H1 (cell line): ENCODE measurements around the gene ARHGDIG. TPM values are rescaled to one million over a fixed set of nuclear protein-coding genes. Genes with fewer than 3 reads are reported as not detected.

Experiments used
- CTCF ChIA-PET: fragments of 300-600 bp; sonication (Branson Sonifier 250); formaldehyde crosslinking; loops from one replicate; lab custom pipeline; 2021; ENCODE audit not compliant: partially characterized antibody; lab: Charles Lee
- POLR2A ChIA-PET: fragments of 300-600 bp; sonication (Branson Sonifier 250); formaldehyde crosslinking; loops from one replicate; lab custom pipeline; 2021; ENCODE audit warnings: inconsistent platforms; ENCODE audit not compliant: partially characterized antibody; lab: Charles Lee
- DNase-seq, 2 experiments: peaks; one replicate each; pipeline versions ENCODE4 v3.0.0 to v3.0.0-alpha.2; 2010 to 2022; ENCODE audit warnings: low spot score in 2 of 2, low read depth in 1 of 2, mixed read lengths in 1 of 2
- FAIRE-seq: peaks from 2 replicates; lab custom pipeline; 2011; peaks lifted over from hg19 to GRCh38; lab: Jason Lieb, UNC
- H2AFZ ChIP-seq: 2 replicates; pipeline ENCODE4 v1.8.1; 2012; ENCODE audit warnings: low read length, inconsistent platforms
- H2AK5ac ChIP-seq: 2 replicates; pipeline ENCODE4 v1.6.1; 2013; ENCODE audit warnings: low read depth, low read length
- H2BK120ac ChIP-seq: replicated peaks from 2 replicates; pipeline ENCODE3; 2013; ENCODE audit warnings: low read depth, low read length, inconsistent platforms
- H2BK12ac ChIP-seq: 2 replicates; pipeline ENCODE4 v1.6.1; 2013; ENCODE audit warnings: low read depth, low read length
- H2BK15ac ChIP-seq: 2 replicates; pipeline ENCODE4 v1.6.1; 2013; ENCODE audit warnings: low read length
- H2BK20ac ChIP-seq: 2 replicates; pipeline ENCODE4 v1.6.1; 2013; ENCODE audit warnings: low read length
- H2BK5ac ChIP-seq: 2 replicates; pipeline ENCODE4 v1.6.1; 2013; ENCODE audit warnings: low read depth, low read length
- H3K14ac ChIP-seq: 2 replicates; pipeline ENCODE4 v1.6.1; 2013; ENCODE audit warnings: inconsistent platforms; ENCODE audit not compliant: insufficient read length
- H3K18ac ChIP-seq: 2 replicates; pipeline ENCODE4 v1.6.1; 2013; ENCODE audit warnings: low read length; ENCODE audit errors: extremely low read depth
- H3K23ac ChIP-seq: 2 replicates; pipeline ENCODE4 v1.6.1; 2013; ENCODE audit warnings: inconsistent platforms; ENCODE audit not compliant: insufficient read length
- H3K23me2 ChIP-seq: 2 replicates; pipeline ENCODE4 v1.6.1; 2013; ENCODE audit warnings: low read depth, low read length
- H3K27ac ChIP-seq: 2 replicates; pipeline ENCODE4 v1.6.1; 2011; ENCODE audit warnings: low read depth, low read length, inconsistent platforms
- H3K27me3 ChIP-seq, 4 experiments: replicated peaks in 1 of 4; 1 replicate in 1 of 4; 2 replicates in 3 of 4; pipeline versions ENCODE4 v1.6.1 to v1.8.1; 2011 to 2013; ENCODE audit warnings: low read length in 3 of 4, mild to moderate bottlenecking in 3 of 4, inconsistent platforms in 2 of 4, mixed read lengths in 2 of 4, moderate library complexity in 1 of 4; ENCODE audit not compliant: control insufficient read depth in 3 of 4, insufficient read depth in 3 of 4; ENCODE audit errors: extremely low read depth in 1 of 4
- H3K36me3 ChIP-seq, 4 experiments: 2 replicates each; pipeline versions ENCODE4 v1.6.1 to v1.8.1; 2011 to 2013; ENCODE audit warnings: mild to moderate bottlenecking in 4 of 4, low read length in 3 of 4, moderate library complexity in 2 of 4, control low read depth in 1 of 4, inconsistent platforms in 1 of 4; ENCODE audit not compliant: insufficient read depth in 4 of 4, control insufficient read depth in 2 of 4
- H3K4ac ChIP-seq: replicated peaks from 2 replicates; pipeline ENCODE3; 2013; ENCODE audit warnings: low read length, low read depth, mixed read lengths, inconsistent platforms; ENCODE audit not compliant: insufficient read length
- H3K4me1 ChIP-seq, 4 experiments: replicated peaks in 1 of 4; 1 replicate in 1 of 4; 2 replicates in 3 of 4; pipeline versions ENCODE4 v1.6.1 to v1.8.1; 2011 to 2013; ENCODE audit warnings: low read length in 3 of 4, inconsistent platforms in 2 of 4, mixed read lengths in 1 of 4; ENCODE audit not compliant: insufficient read depth in 4 of 4, control insufficient read depth in 3 of 4
- H3K4me2 ChIP-seq, 2 experiments: 2 replicates each; pipeline versions ENCODE4 v1.6.1 to v1.8.1; 2011 to 2013; ENCODE audit warnings: low read depth in 2 of 2, low read length in 2 of 2, control low read depth in 1 of 2, inconsistent platforms in 1 of 2, mild to moderate bottlenecking in 1 of 2; ENCODE audit not compliant: insufficient read depth in 1 of 2
- H3K4me3 ChIP-seq, 4 experiments: fragments of 200-600, 300-600 bp in 1 of 4; sonication (generic), shearing (Covaris generic), sonication (Bioruptor Twin) in 1 of 4; 2 replicates each; pipeline versions ENCODE4 v1.5.1 to v1.8.1; 2011 to 2016; ENCODE audit warnings: low read length in 4 of 4, low read depth in 3 of 4, control low read depth in 2 of 4, inconsistent platforms in 2 of 4, mild to moderate bottlenecking in 2 of 4, mixed read lengths in 1 of 4, moderate library complexity in 1 of 4; ENCODE audit not compliant: insufficient read depth in 2 of 4; ENCODE audit errors: extremely low read depth in 1 of 4
- H3K56ac ChIP-seq: replicated peaks from 2 replicates; pipeline ENCODE3; 2013; ENCODE audit warnings: low read depth, mild to moderate bottlenecking, mixed read lengths, low read length, inconsistent platforms; ENCODE audit not compliant: insufficient read length
- H3K79me1 ChIP-seq: 2 replicates; pipeline ENCODE4 v1.6.1; 2013; ENCODE audit warnings: low read depth, low read length, control low read depth
- H3K79me2 ChIP-seq, 2 experiments: 2 replicates each; pipeline versions ENCODE4 v1.6.1 to v1.8.1; 2012 to 2013; ENCODE audit warnings: low read length in 2 of 2, mild to moderate bottlenecking in 2 of 2, inconsistent platforms in 1 of 2; ENCODE audit not compliant: insufficient read depth in 2 of 2, control insufficient read depth in 1 of 2
- H3K9ac ChIP-seq, 4 experiments: replicated peaks in 1 of 4; 1 replicate in 1 of 4; 2 replicates in 3 of 4; pipeline versions ENCODE4 v1.6.1 to v1.8.1; 2011 to 2013; ENCODE audit warnings: low read depth in 3 of 4, low read length in 3 of 4, control low read depth in 2 of 4, mild to moderate bottlenecking in 2 of 4, moderate library complexity in 2 of 4, inconsistent platforms in 1 of 4; ENCODE audit errors: extremely low read depth in 1 of 4
- H3K9me3 ChIP-seq, 2 experiments: 2 replicates each; pipeline versions ENCODE4 v1.6.1 to v1.8.1; 2012 to 2013; ENCODE audit warnings: mild to moderate bottlenecking in 2 of 2, moderate library complexity in 2 of 2, control low read depth in 1 of 2, inconsistent platforms in 1 of 2, low read depth in 1 of 2, low read length in 1 of 2, mixed read lengths in 1 of 2; ENCODE audit not compliant: insufficient read depth in 2 of 2
- H4K20me1 ChIP-seq, 2 experiments: replicated peaks in 1 of 2; 2 replicates each; pipeline versions ENCODE3 to v1.8.1; 2011 to 2013; ENCODE audit warnings: inconsistent platforms in 2 of 2, low read length in 2 of 2, mild to moderate bottlenecking in 1 of 2; ENCODE audit not compliant: insufficient read depth in 2 of 2, control insufficient read depth in 1 of 2
- H4K5ac ChIP-seq: 2 replicates; pipeline ENCODE4 v1.6.1; 2013; ENCODE audit warnings: low read length, low read depth, mixed read lengths, inconsistent platforms; ENCODE audit not compliant: insufficient read length
- H4K8ac ChIP-seq: 2 replicates; pipeline ENCODE4 v1.8.0; 2013; ENCODE audit warnings: mild to moderate bottlenecking, moderate library complexity, low read length, inconsistent platforms; ENCODE audit not compliant: insufficient read depth; ENCODE audit errors: extremely low read depth
- H4K91ac ChIP-seq: replicated peaks from 2 replicates; pipeline ENCODE3; 2013; ENCODE audit warnings: low read length, mixed read lengths, inconsistent platforms; ENCODE audit not compliant: insufficient read length
- WGBS, 2 experiments: shearing (Covaris generic) in 1 of 2; methylation state at CpG; one replicate each; pipeline versions ENCODE4 v1.1.6 to v1.1.7; 2013 to 2015; ENCODE audit warnings: low lambda C conversion rate in 2 of 2, mixed read lengths in 2 of 2, inconsistent platforms in 1 of 2, low coverage in 1 of 2, missing lambda C conversion rate in 1 of 2; ENCODE audit not compliant: insufficient replicate concordance in 2 of 2, insufficient coverage in 1 of 2, insufficient read length in 1 of 2; ENCODE audit errors: extremely low coverage in 1 of 2, missing lambda C conversion rate in 1 of 2; 5-methylcytosine and 5-hydroxymethylcytosine counted together
- polyA plus RNA-seq, 7 experiments: library from polyadenylated mRNA; depleted of rRNA in 3 of 7; stranded (reverse) in 5 of 7; unstranded in 2 of 7; fragments of >200 nt in 5 of 7; fragments of 200-250 nt in 2 of 7; gene quantifications; 1 replicate in 5 of 7; 2 replicates in 1 of 7; 4 replicates in 1 of 7; pipeline versions ENCODE4 v1.2.1 to v1.2.3, GENCODE V29; 2011 to 2013; ENCODE audit warnings: missing spikeins in 2 of 7, mixed read lengths in 2 of 7
- total RNA-seq: library from RNA; stranded (reverse); fragmentation: NEBNext Ultra II Directional; extraction: Animal tissue kit (Norgen Biotek cat#: 25700); gene quantifications from 2 replicates; pipeline ENCODE4 v1.2.1, GENCODE V29; 2021

Gene ARHGDIG
- total and polyA plus RNA-seq, 2 of the 8 experiments (the other 6 are each of a cell fraction or from before 2014, with no cell fraction given) = 1.2 to 2.9 TPM

GRCh38 chr16:268141-269053, 12.0 kb upstream of the ARHGDIG start:
- Histone ChIP-seq H4K5ac (no peak overlapping the region), H3K56ac (no peak overlapping the region), H3K4me3 (no peak overlapping the region), H2BK5ac (no peak overlapping the region; the same call in 1 of the 2 replicates), H3K9me3 (no peaks in the 10 kb centered on the region), H3K14ac (no peak overlapping the region), H3K79me1 (no peaks in the 10 kb centered on the region), H2BK20ac (no peak overlapping the region), H2BK120ac (no peak overlapping the region), H4K20me1 (peaks cover 0 to 9% of the 10 kb centered on the region in 2 experiments), H2BK15ac (no peak overlapping the region), H3K4ac (no peak overlapping the region), H3K36me3 (peaks cover 0 to 2% (median under 1%) of the 10 kb centered on the region in 4 experiments; a peak in 1 of 8 replicates), H3K9ac (no peak overlapping the region), H3K23me2 (peaks cover 4% of the 10 kb centered on the region; the same call in 1 of the 2 replicates), H2AK5ac (peak overlapping the region; percentile 79; the same call in 1 of the 2 replicates), H2AFZ (no peak overlapping the region), H3K18ac (no peak overlapping the region; the same call in 1 of the 2 replicates), H4K8ac (no peak overlapping the region; the same call in 1 of the 2 replicates), H3K27ac (no peak overlapping the region), H3K4me1 (no peaks in the 10 kb centered on the region; a peak in 1 of 7 replicates), H2BK12ac (no peak overlapping the region), H3K4me2 (no peak overlapping the region; a peak in 1 of 4 replicates), H3K27me3 (no peaks in the 10 kb centered on the region), H4K91ac (no peak overlapping the region), H3K23ac (no peak overlapping the region), H3K79me2 (no peaks in the 10 kb centered on the region)
- no peak for DNase-seq
- 92% methylated on average over 40 of the region's 40 CpGs; no CpG with 5 or more reads in 1 of the 2 experiments for WGBS, 2 experiments
- FAIRE-seq = no peak
- ChIA-PET CTCF (interaction anchor here (0.6 to 2.0 kb wide), 6 partner anchors 11 to 94 kb away, joined by 3 to 10 read pairs (median 4); no protein-coding TSS in a partner anchor), POLR2A (interaction anchor here (0.6 to 2.5 kb wide), 10 partner anchors 11 to 138 kb away, joined by 3 to 13 read pairs (median 4); partner anchors contain the start of gene PDIA2)
